Tibial nerve (tissue), 3 donors: ENCODE data around the gene DYRK1A.

Experiments used
- POLR2A ChIP-seq, 2 donors: fragments of 450-650 bp; IDR thresholded peaks; one replicate each; pipeline ENCODE4 v1.6.1; 2017; ENCODE audit warnings: antibody characterized with exemption in 2 of 2, mild to moderate bottlenecking in 2 of 2, moderate library complexity in 2 of 2
- TF ChIP-seq, protein P1 (sequence below), 5 experiments: fragments of 200-600 bp in 3 of 5; fragments of 450-650 bp in 2 of 5; sonication (generic) in 3 of 5; IDR thresholded peaks; one replicate each; pipeline ENCODE4 v1.5.1; 2016 to 2019; ENCODE audit warnings: antibody characterized with exemption in 5 of 5, mild to moderate bottlenecking in 3 of 5, moderate library complexity in 2 of 5

DNA sequence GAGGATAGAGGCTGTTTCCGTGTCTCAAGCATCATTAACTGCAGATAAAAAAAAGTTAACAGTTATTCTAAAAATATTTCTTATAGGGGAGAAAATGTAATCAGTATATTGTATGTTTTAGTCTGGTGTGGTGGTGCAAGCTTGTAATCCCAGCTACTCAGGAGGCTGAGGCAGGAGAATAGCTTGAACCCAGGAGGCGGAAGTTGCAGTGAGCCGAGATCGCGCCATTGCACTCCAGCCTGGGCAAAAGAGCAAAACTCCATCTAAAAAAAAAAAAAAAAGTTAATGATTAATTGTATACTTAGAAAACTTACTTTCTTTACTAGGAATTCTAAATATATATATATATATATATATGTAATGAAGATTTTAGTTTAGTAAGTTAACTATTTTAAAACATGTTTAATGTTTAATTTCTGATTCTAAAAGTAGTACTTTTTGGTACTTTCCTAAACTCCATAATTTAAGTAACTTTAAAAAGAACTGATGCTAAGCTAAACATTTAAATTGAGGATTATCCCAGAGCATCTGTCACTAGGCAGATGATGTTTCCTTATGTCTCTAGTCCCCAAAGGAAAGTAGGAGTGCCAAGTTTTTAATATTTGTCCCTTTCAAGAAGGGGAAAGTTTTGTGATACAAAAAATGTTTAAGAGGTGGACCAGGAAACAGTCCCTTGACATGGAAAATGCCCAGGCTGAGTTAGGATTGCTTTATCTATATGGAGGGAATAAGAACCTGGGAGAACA lies 66.3 kb downstream of the DYRK1A start:
- TF ChIP-seq, protein P1, sequence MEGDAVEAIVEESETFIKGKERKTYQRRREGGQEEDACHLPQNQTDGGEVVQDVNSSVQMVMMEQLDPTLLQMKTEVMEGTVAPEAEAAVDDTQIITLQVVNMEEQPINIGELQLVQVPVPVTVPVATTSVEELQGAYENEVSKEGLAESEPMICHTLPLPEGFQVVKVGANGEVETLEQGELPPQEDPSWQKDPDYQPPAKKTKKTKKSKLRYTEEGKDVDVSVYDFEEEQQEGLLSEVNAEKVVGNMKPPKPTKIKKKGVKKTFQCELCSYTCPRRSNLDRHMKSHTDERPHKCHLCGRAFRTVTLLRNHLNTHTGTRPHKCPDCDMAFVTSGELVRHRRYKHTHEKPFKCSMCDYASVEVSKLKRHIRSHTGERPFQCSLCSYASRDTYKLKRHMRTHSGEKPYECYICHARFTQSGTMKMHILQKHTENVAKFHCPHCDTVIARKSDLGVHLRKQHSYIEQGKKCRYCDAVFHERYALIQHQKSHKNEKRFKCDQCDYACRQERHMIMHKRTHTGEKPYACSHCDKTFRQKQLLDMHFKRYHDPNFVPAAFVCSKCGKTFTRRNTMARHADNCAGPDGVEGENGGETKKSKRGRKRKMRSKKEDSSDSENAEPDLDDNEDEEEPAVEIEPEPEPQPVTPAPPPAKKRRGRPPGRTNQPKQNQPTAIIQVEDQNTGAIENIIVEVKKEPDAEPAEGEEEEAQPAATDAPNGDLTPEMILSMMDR (IDR thresholded peaks at IDR 0.05), result no peak
- no peak for TF ChIP-seq POLR2A (IDR thresholded peaks at IDR 0.05)
